Measurements from ENCODE around the gene ADNP.

- TF ChIP-seq EZH2 (IDR thresholded peaks at IDR 0.05) = no peak
- TF ChIP-seq POLR2AphosphoS5 (IDR thresholded peaks at IDR 0.05; ENCODE audit: borderline replicate concordance, low read depth, low read length) = no peak
Observed at GRCh38 chr20:50858525-50858924, 72.7 kb downstream of the ADNP start.
